ENCODE data around the gene ACHE.

Gene ACHE

GRCh38 chr7:100896732-100897608 is 1.3 kb upstream of the ACHE start:
- DNase-seq (ENCODE audit: low read depth, low spot score): no peak

GRCh38 chr7:100895956-100896731 is 456 bp upstream of the ACHE start:
- DNase-seq (ENCODE audit: low read depth, low spot score): peak; percentile 75

- DNase-seq (ENCODE audit: low read depth, low spot score): peak; percentile 85
These were observed 608 bp downstream of the ACHE start for GRCh38 chr7:100894860-100895700.

GRCh38 chr7:100893910-100894721 is 1.6 kb downstream of the ACHE start:
- peak; percentile 64 for DNase-seq (ENCODE audit: low read depth, low spot score)

DNA sequence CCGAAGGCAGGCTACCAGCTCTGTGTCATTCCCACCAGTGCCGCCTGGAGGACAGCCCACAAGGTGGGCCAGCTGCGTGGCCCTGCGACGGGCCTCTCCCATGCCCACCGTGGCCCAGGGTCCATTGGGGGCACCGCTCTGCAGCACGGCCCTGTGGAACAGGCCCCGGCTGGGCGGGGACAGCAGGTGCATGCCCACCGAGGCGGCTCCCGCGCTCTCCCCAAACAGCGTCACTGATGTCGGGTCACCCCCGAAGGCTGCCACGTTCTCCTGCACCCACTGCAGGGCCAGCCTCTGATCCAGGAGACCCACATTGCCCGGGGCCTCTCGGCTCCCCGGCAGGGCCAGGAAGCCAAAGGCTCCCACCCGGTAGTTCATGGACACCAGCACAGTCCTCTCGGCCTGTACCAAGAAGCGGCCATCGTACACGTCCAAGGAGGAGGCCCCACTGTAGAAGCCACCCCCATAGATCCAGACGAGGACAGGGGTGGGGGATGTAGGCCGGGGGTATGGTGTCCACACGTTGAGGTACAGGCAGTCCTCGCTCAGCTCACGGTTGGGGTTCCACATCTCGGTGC is 2.3 kb downstream of the ACHE start:
- no peak for DNase-seq (ENCODE audit: low read depth, low spot score)

DNA sequence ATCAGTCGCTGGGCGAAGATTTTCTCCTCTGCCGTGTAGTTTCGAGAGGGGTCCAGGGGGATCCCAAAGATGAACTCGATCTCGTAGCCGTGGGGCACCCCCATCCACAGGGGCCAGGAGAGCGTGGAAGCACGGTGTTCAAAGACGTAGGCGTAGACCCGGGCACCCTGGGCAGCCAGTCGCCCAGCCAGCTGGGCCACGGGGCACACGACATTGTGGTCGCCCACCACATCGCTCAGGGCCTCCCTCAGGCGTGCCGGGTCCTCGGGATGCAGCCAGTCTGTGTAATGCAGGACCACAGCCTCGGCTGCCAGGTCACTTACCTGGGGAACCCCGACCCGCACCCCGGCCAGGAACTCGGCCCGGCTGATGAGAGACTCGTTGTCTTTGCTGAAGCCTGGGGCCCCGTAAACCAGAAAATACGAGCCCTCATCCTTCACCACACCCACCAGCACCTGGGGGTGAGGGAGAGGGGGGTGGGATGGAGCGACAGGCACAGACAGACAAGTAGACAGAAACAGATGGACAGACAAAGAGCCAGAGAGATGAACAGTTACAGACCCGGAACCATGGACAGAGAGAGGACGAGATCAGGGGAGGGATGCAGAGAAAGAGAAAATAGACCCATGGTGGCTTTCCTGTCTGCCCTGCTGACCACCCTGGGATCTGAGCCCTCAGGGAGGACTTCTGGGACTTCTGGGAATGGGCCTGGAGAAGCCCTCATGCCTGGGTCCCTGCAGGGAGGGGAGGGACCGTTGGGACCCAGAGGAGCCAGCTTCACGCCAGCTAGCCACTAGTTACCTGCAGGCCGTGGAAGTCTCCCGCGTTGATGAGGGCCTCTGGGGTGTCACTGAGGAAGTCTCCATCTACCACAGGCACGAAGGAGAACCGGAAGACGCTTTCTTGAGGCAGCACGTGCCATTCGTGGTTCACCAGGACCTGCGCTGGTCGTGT is 3.0 kb downstream of the ACHE start:
- no peak for DNase-seq (ENCODE audit: low read depth, low spot score)

DNA sequence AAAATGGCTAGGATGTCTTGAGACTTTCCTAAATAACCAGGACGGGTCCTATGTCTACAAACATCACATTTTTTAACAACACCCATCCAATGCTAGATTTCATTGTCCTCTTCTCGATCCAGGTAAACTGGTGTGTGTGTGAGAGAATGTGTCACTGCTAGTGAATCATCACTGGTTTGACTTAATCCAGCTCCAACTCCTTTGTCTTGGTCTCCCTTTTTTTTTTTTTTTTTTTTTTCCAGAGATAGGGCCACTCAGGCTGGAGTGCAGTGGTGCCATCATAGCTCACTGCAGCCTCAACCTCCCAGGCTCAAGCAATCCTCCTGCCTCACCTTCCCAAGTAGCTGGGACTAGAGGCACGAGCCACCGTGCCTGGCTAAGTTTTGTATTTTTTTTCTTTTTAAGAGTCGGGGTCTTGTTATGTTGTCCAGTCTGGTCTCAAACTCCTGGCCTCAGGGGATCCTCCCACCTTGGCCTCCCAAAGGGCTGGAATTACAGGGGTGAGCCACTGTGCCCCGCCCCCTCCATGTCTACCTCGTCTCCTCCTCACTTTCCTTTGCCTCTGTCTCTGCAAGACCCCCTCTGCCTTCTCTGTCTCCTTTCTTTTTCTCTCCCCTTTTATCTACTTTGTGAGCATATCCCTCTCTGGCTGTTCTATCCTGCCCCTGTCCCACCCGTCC is 4.0 kb downstream of the ACHE start:
- DNase-seq (ENCODE audit: low read depth, low spot score): no peak

DNA sequence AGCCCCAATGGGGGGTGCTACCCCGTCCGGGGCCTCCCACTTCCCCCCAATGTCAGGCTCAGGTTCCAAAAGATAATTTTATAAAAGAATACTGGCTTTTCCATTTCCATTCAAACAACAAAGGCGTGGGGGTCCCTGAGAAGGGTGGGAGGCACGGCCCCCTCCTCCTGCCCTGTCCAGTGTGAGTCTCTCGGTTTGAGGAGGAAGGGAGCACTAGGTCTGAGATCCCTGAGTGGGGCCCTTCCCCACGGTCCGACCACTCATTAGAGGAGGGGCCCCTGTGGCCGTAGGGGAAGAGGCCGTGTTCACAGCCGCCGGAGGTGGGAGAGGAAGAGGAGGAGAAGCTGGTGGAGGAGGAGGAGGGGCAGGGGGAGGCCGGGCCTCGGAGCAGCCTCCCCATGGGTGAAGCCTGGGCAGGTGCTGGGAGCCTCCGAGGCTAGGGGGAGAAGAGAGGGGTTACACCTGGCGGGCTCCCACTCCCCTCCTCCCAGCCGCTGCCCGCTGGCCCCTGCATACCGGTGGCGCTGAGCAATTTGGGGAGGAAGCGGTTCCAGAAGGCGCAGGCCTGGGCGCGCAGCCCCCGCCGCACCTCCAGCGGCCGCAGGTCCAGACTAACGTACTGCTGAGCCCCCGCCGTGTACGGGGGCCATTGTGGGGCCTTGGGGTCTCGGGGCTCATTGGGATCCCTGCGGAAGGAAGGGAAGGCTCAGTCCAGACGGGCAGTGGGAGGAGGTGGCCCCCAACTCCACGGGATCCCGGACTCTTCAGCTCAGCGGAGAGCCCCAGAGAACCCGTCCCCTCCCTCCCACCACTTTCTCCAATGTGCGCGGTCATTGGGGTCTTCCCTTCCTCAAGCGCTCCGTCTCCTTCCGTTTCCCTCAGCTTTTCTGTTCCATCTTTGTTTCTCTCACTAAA is 4.8 kb downstream of the ACHE start:
- peak; percentile 53 for DNase-seq (ENCODE audit: low read depth, low spot score)

DNA sequence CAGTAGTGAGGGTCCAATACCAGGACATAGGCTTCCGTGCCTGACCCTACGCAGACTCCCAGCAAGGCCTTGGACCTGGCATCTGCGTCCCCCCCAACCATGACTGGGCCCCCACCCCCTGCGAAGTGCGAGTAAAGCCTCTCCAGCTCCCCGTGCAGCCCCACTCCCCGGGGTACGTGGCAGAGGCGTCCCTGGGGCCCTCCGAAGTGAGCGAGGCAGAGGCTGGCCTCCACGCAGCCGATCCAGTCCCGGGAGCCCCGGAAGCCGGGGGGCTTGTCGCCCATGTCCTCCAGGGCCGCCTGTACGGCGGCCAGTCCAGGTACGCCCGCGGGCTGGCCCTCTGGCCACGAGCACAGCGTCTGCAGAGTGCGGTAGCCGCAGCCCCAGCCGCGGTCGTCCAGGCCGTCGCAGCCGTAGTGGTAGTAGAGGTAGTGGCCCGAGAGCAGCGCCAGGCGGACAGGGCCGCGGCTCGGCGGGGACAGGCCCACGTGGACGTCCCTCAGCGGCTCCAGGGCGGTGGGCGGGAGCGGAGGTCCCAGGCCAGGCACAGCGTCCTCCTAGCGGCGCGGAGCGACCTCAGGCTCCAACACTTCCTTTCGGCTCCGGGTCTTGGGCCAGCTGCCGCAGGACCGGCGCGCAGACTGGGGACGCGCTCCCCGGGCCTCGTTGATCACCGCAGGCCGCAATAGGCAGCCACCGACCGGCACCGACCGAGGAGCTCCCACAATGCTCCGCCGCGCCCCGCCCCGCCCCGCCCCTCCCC is 6.5 kb downstream of the ACHE start, which contains the start of gene UFSP1:
TSS of gene UFSP1 (minus strand) at position 728 of the 763 bp plus-strand sequence. CDS start at position 284, 444 bp downstream.
- DNase-seq (ENCODE audit: low read depth, low spot score): peak; percentile 86

- DNase-seq (ENCODE audit: low read depth, low spot score): no peak
These were observed 7.2 kb downstream of the ACHE start for GRCh38 chr7:100888291-100888987.

- no peak for DNase-seq (ENCODE audit: low read depth, low spot score)
These were observed 8.0 kb downstream of the ACHE start for GRCh38 chr7:100887516-100888290.

DNA sequence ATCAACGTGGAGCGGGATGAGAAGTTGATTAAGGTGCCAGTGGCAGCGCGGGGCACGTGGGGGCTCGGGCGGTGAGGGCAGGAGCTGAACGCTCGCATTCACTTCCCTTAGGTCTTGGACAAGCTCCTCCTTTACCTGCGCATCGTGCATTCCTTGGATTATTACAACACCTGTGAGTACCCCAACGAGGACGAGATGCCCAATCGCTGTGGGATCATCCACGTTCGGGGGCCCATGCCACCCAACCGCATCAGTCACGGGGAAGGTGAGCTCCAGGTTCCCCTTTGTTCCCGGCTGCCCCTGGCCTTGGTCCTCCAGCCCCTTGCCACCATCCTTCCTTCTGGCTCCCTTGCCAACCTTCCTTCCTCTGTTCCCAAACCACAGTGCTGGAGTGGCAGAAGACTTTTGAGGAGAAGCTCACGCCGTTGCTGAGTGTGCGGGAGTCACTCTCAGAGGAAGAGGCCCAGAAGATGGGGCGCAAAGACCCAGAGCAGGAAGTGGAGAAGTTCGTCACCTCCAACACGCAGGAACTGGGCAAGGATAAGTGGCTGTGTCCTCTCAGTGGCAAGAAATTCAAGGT is 8.7 kb downstream of the ACHE start:
- DNase-seq (ENCODE audit: low read depth, low spot score): no peak

DNA sequence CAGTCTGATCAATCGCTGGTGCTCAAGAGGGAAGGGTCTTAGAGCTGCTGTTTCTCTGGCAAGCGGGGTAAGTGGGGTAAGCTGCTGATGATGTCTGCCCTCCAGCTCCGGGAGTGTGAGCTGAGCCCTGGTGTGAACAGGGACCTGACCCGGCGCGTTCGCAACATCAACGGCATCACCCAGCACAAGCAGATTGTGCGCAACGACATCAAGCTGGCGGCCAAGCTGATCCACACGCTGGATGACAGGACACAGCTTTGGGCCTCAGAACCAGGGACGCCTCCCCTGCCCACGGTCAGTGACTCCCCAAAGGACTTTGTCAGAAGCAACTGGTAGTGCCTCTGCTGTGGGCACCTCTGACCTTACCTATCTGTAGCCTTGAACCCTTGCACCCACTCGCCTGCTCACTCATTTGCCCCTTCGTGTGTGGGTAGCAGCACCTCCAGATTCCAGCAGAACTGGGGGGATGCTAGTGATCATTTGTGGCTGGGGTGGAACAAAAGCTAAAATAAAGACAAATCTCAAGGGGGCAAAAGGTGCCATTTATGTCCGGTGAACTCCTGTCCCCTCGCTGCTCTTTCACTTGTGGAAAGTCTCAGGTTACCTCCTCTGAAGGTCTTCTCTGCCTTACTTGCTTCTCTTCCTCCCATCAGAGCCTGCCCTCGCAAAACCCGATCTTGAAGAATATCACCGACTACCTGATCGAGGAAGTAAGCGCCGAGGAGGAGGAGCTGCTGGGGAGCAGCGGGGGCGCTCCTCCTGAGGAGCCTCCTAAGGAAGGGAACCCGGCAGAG is 9.3 kb downstream of the ACHE start:
- DNase-seq (ENCODE audit: low read depth, low spot score): no peak

DNA sequence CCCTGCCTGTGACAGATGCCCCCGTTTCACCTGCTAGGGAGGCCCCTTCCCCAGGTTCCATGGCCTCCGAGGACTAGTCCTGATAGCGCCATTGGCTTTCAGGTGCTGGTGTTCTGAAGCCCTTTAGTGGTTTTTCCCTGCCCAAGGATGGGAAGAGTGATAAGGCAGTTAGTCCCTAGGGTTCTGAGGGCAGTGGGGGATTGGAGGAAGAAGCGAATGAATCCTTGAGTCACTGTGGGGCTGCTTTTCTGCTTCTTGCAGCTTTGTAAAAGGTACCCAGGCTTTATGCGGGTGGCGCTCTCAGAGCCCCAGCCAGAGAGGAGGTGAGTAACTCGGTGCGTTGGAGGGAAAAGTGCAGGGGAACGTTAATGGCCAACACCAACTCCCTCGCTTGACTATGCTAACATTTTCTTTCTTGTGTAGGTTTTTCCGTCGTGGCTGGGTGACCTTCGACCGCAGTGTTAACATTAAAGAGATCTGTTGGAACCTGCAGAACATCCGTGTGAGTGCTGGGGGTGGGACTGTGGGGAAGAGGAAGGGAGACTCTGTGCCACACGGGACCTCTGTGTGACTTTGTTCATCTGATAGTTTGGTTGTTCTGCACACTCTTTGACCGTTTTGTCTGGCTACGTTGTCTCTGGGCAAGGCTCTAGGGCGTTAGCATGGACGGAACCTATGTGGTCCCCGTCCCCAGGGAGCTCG is 10.1 kb downstream of the ACHE start:
- DNase-seq (ENCODE audit: low read depth, low spot score): no peak

Data from ELF-1 (cell line).